ENCODE results near the gene SLPI. TPM values are rescaled to one million over a fixed set of nuclear protein-coding genes. Genes with fewer than 3 reads are reported as not detected.

Gene SLPI
- total and polyA plus RNA-seq, 2 donors (not counting 3 experiments of a cell fraction or from before 2014, with no cell fraction given), result not detected

GRCh38 chr20:45303586-45304463 lies 49.5 kb upstream of the SLPI start:
- Histone ChIP-seq H3K4me1 (ENCODE audit: control insufficient read depth, extremely low read depth, insufficient read depth, low read length) (no peaks in the 10 kb centered on the region), H3K27ac (ENCODE audit: insufficient read depth, low read depth, low read length) (no peak overlapping the region), H3K9ac (replicated peaks; ENCODE audit: extremely low read depth, insufficient read depth, low read length) (no peak overlapping the region), H3K36me3 (ENCODE audit: control insufficient read depth in 2 of 2, extremely low read depth in 1 of 2, insufficient read depth in 2 of 2, low read length in 2 of 2) (no peaks in the 10 kb centered on the region), H4K20me1 (replicated peaks; ENCODE audit: control insufficient read depth, extremely low read depth, insufficient read depth, low read length) (no peaks in the 10 kb centered on the region), H3K4me2 (ENCODE audit: insufficient read depth, low read length) (no peak overlapping the region), H3K9me3 (replicated peaks; ENCODE audit: control insufficient read depth, insufficient read depth, low read length) (no peaks in the 10 kb centered on the region), H3K79me2 (ENCODE audit: control insufficient read depth, insufficient read depth, low read length) (no peaks in the 10 kb centered on the region), H3K9me1 (replicated peaks; ENCODE audit: control insufficient read depth, extremely low read depth, insufficient read depth, low read length) (no peaks in the 10 kb centered on the region), H3K27me3 (ENCODE audit: control insufficient read depth in 2 of 2, insufficient read depth in 2 of 2, low read length in 2 of 2) (peaks cover 15 to 26% of the 10 kb centered on the region in 2 experiments), H2AFZ (ENCODE audit: low read depth, low read length) (no peak overlapping the region), H3K4me3 (replicated peaks in 1 of 3; ENCODE audit: insufficient read depth in 1 of 3, low read depth in 1 of 3, low read length in 3 of 3) (no peak overlapping the region)
- DNase-seq (ENCODE audit: low read depth, low spot score) (no peak), FAIRE-seq (no peak)
- intact Hi-C loops (cut with micrococcal nuclease) (no loop called here), dilution Hi-C loops (cut with MboI; ENCODE audit: extremely low pct_ligation_motif_present, low sequenced_read_pairs) (no loop called here)
- ChIA-PET POLR2A (no interaction called here), CTCF (interaction anchor here (0.7 to 4.3 kb wide), 8 partner anchors 10 to 467 kb away, joined by 3 to 35 read pairs (median 4); no protein-coding TSS in a partner anchor)
- TF ChIP-seq MAX (IDR thresholded peaks at IDR 0.05; ENCODE audit: insufficient read depth, insufficient read length) (no peak), GATA2 (IDR thresholded peaks at IDR 0.05; ENCODE audit: insufficient read depth, insufficient read length, low read depth, low read length) (no peak), POLR2A (IDR thresholded peaks at IDR 0.05; ENCODE audit: low read depth, low read length) (no peak), POLR2AphosphoS5 (IDR thresholded peaks at IDR 0.05; ENCODE audit: insufficient read depth, low read depth, low read length) (no peak), JUN (IDR thresholded peaks at IDR 0.05; ENCODE audit: borderline replicate concordance, insufficient read depth, insufficient read length, low read depth) (no peak), EZH2 (IDR thresholded peaks at IDR 0.05; ENCODE audit: borderline replicate concordance, low read depth, low read length, severe bottlenecking) (peak; percentile 14), CTCF (IDR thresholded peaks at IDR 0.05; ENCODE audit: extremely low read depth in 1 of 2, insufficient read depth in 1 of 2, low read depth in 1 of 2, low read length in 2 of 2) (no peak), MYC (IDR thresholded peaks at IDR 0.05; ENCODE audit: low read depth, low read length) (no peak), FOS (IDR thresholded peaks at IDR 0.05; ENCODE audit: borderline replicate concordance, insufficient read depth, low read length) (no peak)
- BruUV-seq (replicated peaks), result no TSS peak

All from endothelial cell of umbilical vein (primary cell).